Testis (tissue), 3 donors: Measurements from ENCODE around the gene CLCF1. TPM values are rescaled to one million over a fixed set of nuclear protein-coding genes. Genes with fewer than 3 reads are reported as not detected.
A peak's percentile ranks its signal among the peaks of the same experiment; 100 is the strongest.
"Not testable (repeated sequence)": the region's sequence is repeated elsewhere in the genome, so short reads cannot be mapped to it uniquely, and the experiment has no call there.

Experiments used
- DNase-seq: peaks from one replicate; pipeline ENCODE4 v3.0.0-alpha.2; 2019
- H3K27ac ChIP-seq, 2 donors: fragments of 200-600 bp; sonication (generic); one replicate each; pipeline ENCODE4 v1.5.1; 2019
- H3K27me3 ChIP-seq: fragments of 200-600 bp; sonication (generic); one replicate; pipeline ENCODE4 v1.5.1; 2019
- H3K36me3 ChIP-seq: fragments of 200-600 bp; sonication (generic); one replicate; pipeline ENCODE4 v1.5.1; 2017; ENCODE audit warnings: low read depth; ENCODE audit errors: missing control alignments
- H3K4me1 ChIP-seq: fragments of 200-600 bp; sonication (generic); one replicate; pipeline ENCODE4 v1.5.1; 2019
- H3K4me3 ChIP-seq, 2 donors: fragments of 200-600 bp; sonication (generic); one replicate each; pipeline ENCODE4 v1.5.1; 2017 to 2019
- H3K9me3 ChIP-seq: fragments of 200-600 bp; sonication (generic); one replicate; pipeline ENCODE4 v1.5.1; 2017
- POLR2A ChIP-seq: fragments of 450-650 bp; IDR thresholded peaks from one replicate; pipeline ENCODE4 v1.6.1; 2017; ENCODE audit warnings: antibody characterized with exemption, mild to moderate bottlenecking, moderate library complexity
- WGBS, 2 donors: methylation state at CpG; one replicate each; pipeline ENCODE4 v1.1.5; 2018; 5-methylcytosine and 5-hydroxymethylcytosine counted together
- intact Hi-C: fragments of 100-400 bp; cut with DNase I; formaldehyde crosslinking; loops from one replicate; pipeline ENCODE4 v1.15.1; 2023; ENCODE audit warnings: low total_unique reads
- polyA plus RNA-seq: library from polyadenylated mRNA; stranded (reverse); fragments of 350-450 nt; fragmentation: Illumina TruSeq; extraction: RNeasy Lipid Tissue Mini Kit (QIAGEN cat#74804); gene quantifications from one replicate; pipeline ENCODE4 v1.2.3, GENCODE V29; 2014; ENCODE audit warnings: low read depth, low replicate concordance; ENCODE audit not compliant: insufficient read depth
- total RNA-seq, 2 donors: library from RNA; depleted of rRNA; stranded (reverse); fragments of >200 nt; gene quantifications; one replicate each; pipeline ENCODE4 v1.2.3, GENCODE V29; 2016
- TF ChIP-seq, protein P1 (sequence below), 3 experiments: fragments of 450-650 bp in 2 of 3; fragments of 200-600 bp in 1 of 3; sonication (generic) in 1 of 3; IDR thresholded peaks; one replicate each; pipeline ENCODE4 v1.5.1; 2016 to 2019; ENCODE audit warnings: antibody characterized with exemption in 3 of 3, mild to moderate bottlenecking in 2 of 3, moderate library complexity in 1 of 3

The CLCF1 gene
- total and polyA plus RNA-seq, 3 donors from 2014 or later, result 2.7 to 6.8 (median 3.7) TPM

DNA sequence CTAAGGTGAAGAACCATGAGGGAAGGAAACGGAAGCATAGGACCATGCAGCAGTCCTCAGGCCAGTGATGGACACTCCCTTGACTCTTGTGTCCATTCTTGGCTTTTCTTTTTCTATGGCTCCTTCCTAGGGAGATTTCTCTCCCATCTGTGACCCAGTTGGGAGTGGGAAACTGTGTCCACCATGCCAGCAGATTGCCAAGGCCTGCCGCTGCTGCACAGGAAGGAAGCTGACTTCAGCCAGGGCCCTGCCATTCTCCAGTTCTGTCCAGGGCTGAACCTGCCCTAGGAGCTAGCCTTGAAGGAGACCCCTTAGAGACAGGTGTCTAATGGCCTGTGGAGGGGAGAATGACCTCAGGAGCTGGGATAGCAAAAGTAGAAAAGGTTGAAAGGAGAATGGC, 52.7 kb downstream of the CLCF1 start:
- Histone ChIP-seq H3K36me3 (no peaks in the 10 kb centered on the region), H3K4me3 (no peak overlapping the region), H3K9me3 (no peaks in the 10 kb centered on the region), H3K4me1 (no peaks in the 10 kb centered on the region), H3K27me3 (no peaks in the 10 kb centered on the region), H3K27ac (no peak overlapping the region)
- intact Hi-C loops, result no loop called here
- DNase-seq, result no peak
- WGBS, 2 donors, result 78 to 81% methylated on average over 2 of the region's 2 CpGs
- no peak for TF ChIP-seq POLR2A
- TF ChIP-seq, protein P1, sequence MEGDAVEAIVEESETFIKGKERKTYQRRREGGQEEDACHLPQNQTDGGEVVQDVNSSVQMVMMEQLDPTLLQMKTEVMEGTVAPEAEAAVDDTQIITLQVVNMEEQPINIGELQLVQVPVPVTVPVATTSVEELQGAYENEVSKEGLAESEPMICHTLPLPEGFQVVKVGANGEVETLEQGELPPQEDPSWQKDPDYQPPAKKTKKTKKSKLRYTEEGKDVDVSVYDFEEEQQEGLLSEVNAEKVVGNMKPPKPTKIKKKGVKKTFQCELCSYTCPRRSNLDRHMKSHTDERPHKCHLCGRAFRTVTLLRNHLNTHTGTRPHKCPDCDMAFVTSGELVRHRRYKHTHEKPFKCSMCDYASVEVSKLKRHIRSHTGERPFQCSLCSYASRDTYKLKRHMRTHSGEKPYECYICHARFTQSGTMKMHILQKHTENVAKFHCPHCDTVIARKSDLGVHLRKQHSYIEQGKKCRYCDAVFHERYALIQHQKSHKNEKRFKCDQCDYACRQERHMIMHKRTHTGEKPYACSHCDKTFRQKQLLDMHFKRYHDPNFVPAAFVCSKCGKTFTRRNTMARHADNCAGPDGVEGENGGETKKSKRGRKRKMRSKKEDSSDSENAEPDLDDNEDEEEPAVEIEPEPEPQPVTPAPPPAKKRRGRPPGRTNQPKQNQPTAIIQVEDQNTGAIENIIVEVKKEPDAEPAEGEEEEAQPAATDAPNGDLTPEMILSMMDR (IDR thresholded peaks at IDR 0.05), result no peak

DNA sequence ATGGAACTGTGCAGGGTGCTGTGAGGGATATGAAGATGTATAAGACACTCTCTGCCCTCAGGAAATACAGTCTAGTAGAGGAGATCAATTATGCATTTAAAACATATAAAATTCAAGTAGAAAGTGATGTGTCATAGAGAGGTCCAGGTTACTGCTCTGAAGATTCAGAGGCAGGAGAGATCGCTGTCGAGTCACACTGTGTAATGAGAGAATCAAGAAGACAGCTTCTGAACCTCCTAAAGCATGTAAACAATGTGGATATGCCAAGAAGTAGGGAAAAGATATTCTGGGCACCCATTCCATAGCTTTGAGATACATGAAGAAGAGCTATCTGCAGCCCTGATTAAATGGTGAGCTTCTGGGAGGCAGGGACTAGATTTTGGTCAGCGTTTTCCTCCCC, 53.4 kb downstream of the CLCF1 start:
- DNase-seq, result no peak
- Histone ChIP-seq H3K4me3 (no peak overlapping the region), H3K4me1 (no peaks in the 10 kb centered on the region), H3K9me3 (no peaks in the 10 kb centered on the region), H3K27ac (no peak overlapping the region), H3K27me3 (no peaks in the 10 kb centered on the region), H3K36me3 (no peaks in the 10 kb centered on the region)
- 79 to 85% methylated on average over 3 of the region's 3 CpGs for WGBS, 2 donors
- TF ChIP-seq, protein P1 (IDR thresholded peaks at IDR 0.05), result no peak
- no peak for TF ChIP-seq POLR2A
- intact Hi-C loops, result no loop called here

DNA sequence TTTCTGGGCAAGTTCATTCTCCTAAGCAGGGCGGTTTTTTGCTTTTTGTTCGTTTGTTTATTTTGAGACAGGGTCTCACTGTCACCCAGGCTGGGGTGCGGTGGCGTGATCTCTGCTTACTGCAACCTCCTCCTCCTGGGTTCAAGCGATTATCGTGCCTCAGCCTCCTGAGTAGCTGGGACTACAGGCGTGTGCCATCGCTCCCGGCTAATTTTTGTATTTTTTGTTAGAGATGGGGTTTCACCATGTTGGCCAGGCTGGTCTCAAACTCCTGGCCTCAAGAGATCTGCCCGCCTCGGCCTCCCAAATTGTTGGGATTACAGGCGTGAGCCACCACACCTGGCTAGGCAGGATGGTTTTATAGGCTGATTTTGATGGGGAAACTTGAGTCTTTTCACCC, 54.5 kb downstream of the CLCF1 start:
- peak; percentile 12 for DNase-seq
- H3K4me1 ChIP-seq, H3K27me3 ChIP-seq, H3K27ac ChIP-seq, H3K36me3 ChIP-seq, H3K9me3 ChIP-seq, H3K4me3 ChIP-seq, intact Hi-C loops: not testable (repeated sequence)
- WGBS, 2 donors, result 58 to 83% methylated on average over 12 of the region's 12 CpGs

DNA sequence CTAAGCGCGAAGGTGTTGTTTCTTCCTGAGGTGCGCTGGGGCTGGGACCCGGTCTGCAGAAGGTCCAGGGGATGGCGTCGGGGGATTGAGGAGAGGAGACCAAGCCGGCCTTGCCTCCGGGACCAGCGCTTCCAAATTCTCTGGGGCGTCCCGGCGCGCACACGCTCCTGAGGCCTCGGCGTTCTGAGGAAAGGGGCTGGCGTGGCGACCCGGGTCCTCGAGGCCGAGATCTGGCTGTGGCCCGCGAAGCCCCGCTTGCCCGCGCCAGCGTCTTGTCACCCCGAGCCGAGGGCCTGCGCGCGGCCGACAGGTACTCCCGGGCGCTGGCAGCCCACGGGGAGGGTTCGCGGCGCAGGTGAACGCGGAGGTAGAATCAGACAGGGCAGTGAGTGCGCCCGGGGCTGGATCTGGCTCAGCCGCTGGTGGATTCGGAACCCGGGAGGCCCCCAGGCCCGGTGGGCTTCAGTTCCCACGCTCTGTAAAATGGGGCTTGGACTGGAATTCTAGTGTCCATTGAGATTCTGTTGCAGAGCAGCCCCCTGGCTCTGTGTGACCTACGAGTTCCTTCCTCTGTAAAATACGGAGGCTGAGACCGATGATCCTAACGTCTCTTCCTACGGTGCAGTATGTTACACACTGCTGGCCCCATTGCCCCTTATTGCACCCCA, 55.4 kb downstream of the CLCF1 start:
- DNase-seq, result peak; percentile 45
- Histone ChIP-seq H3K27me3 (no peaks in the 10 kb centered on the region), H3K4me3 (peak overlapping the region; percentile 56 to 76), H3K9me3 (no peaks in the 10 kb centered on the region), H3K36me3 (no peaks in the 10 kb centered on the region), H3K4me1 (no peaks in the 10 kb centered on the region), H3K27ac (peak overlapping the region; percentile 6 to 95)
- TF ChIP-seq POLR2A, result no peak
- TF ChIP-seq, protein P1 (IDR thresholded peaks at IDR 0.05), result no peak
- intact Hi-C loops, result loop anchor here (2.0 kb wide), 1 partner anchor 53 kb away; no protein-coding TSS in a partner anchor
- 0% methylated on average over 5 to 42 of the region's 53 CpGs for WGBS, 2 donors

DNA sequence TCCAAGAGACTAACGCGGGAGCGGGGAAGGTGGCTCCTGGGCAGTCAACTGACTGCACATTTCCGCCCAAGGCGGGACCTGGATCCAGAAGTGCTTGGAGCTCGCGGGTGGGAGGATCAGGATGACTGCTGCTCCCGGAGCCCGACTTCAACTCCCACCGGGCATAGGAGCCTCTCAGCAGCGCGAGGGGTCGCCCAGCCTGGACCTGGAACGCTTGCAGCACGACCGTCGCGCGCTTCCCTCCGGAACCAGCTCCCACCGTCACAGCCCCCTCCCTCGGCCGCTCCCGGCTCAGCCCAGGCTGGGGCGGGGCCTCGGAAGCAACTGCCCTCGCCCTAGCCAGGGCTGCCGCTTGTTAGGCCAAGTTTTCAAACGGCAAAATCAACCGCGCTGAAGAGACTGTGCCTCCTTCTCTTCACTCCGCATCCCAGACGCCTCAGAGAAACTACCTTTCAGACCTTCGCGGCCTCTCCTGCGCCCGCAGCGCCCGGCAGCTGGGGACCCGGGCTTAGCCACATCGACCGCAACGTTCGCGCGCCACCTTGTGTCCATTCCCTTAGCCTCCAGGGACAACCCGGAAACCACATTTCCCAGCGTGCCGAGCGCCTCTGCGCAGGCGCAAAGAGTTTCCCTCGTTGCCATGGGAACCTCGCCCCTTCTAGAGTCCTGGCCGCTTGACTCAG, 56.1 kb downstream of the CLCF1 start:
- H3K27me3 ChIP-seq, result no peaks in the 10 kb centered on the region
- whole genome bisulfite sequencing, 2 donors, result 0% methylated on average over 33 to 55 of the region's 55 CpGs
- TF ChIP-seq POLR2A, result no peak
- TF ChIP-seq, protein P1 (IDR thresholded peaks at IDR 0.05), result peak; percentile 93 to 99 (median 99)
- H3K27ac ChIP-seq, result peak overlapping the region; percentile 89 to 95
- H3K36me3 ChIP-seq, result no peaks in the 10 kb centered on the region
- intact Hi-C loops, result loop anchor here (2.0 kb wide), 1 partner anchor 53 kb away; no protein-coding TSS in a partner anchor
- peak overlapping the region; percentile 56 to 76 for H3K4me3 ChIP-seq
- H3K4me1 ChIP-seq, result peaks cover 4% of the 10 kb centered on the region
- DNase-seq, result peak; percentile 98
- no peaks in the 10 kb centered on the region for H3K9me3 ChIP-seq
